ENCODE data around the gene WDR1. TPM values are rescaled to one million over a fixed set of nuclear protein-coding genes. Genes with fewer than 3 reads are reported as not detected.

The WDR1 gene
- total and polyA plus RNA-seq, 4 donors, result 159 to 593 (median 273) TPM

DNA sequence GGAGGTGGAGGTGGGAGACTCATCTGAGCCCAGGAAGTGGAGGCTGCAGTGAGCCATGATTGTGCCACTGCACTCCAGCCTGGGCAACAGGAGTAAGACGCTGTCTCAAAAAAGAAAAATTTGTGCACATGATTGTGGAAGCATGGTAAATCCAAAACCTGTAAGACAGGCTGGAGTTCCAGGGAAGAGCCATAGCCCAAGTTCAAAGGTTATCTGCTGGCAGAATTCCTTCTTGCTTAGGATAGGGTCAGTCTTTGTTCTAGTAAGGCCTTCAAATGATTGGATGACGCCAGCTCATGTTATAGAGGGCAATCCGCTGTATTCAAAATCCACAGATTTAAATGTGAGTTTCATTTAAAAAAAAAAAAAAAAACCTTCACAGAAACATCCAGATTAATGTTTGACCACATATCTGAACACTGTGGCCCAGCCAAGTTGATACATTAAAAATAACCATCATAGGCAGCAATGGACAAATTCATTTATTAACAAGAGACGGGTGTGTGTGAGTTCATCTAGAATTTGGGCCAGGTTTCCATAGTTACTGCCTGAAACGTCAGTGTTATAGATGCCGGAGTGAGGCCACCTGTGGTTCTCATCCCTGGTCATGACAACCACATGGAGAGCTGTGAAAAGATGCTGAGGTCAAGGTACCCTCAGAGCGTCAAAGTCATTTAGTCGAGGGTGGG lies 60.1 kb downstream of the WDR1 start:
- 77 to 81% methylated on average over 8 of the region's 8 CpGs for WGBS, 2 donors

DNA sequence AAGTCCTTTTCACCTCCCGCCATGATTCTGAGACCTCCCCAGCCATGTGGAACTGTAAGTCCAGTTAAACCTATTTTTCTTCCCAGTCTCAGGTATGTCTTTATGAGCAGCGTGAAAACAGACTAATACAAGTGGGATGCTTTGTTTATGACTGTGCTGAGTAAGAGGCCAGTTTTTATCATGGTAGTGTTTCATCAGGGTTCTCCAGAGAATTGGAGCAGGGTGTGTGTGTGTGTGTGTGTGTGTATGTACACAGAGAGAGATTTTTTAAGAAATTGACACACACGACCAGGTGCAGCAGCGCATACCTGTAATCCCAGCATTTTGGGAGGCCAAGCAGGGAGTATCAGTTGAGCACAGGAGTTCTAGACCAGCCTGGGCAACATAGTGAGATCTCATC lies 60.7 kb downstream of the WDR1 start:
- intact Hi-C loops (cut with DNase I), result no loop called here
- no peak overlapping the region for H3K4me3 ChIP-seq (ENCODE audit: low read length in 2 of 2)
- H3K27me3 ChIP-seq (ENCODE audit: control insufficient read depth in 1 of 2, insufficient read depth in 2 of 2, low read length in 1 of 2), result no peaks in the 10 kb centered on the region
- H3K36me3 ChIP-seq (ENCODE audit: control insufficient read depth in 1 of 2, insufficient read depth in 2 of 2, low read length in 1 of 2), result no peaks in the 10 kb centered on the region
- no peak overlapping the region for H3K27ac ChIP-seq (ENCODE audit: low read depth in 1 of 2, low read length in 2 of 2)
- H3K4me1 ChIP-seq (ENCODE audit: control insufficient read depth in 1 of 2, insufficient read depth in 2 of 2, low read length in 2 of 2), result no peaks in the 10 kb centered on the region
- H3K9me3 ChIP-seq (ENCODE audit: control insufficient read depth, low read length), result no peaks in the 10 kb centered on the region
- DNase-seq (no peak), ATAC-seq (ENCODE audit: low FRiP score) (no peak)
- 91 to 92% methylated on average over 4 of the region's 4 CpGs for WGBS, 2 donors

More for the DNA sequence above, 60.1 kb downstream of the WDR1 start:
- Histone ChIP-seq H3K36me3 (ENCODE audit: control insufficient read depth in 1 of 2, insufficient read depth in 2 of 2, low read length in 1 of 2) (no peaks in the 10 kb centered on the region), H3K4me1 (ENCODE audit: control insufficient read depth in 1 of 2, insufficient read depth in 2 of 2, low read length in 2 of 2) (no peaks in the 10 kb centered on the region), H3K27ac (ENCODE audit: low read depth in 1 of 2, low read length in 2 of 2) (no peak overlapping the region), H3K4me3 (ENCODE audit: low read length in 2 of 2) (no peak overlapping the region), H3K9me3 (ENCODE audit: control insufficient read depth, low read length) (no peaks in the 10 kb centered on the region), H3K27me3 (ENCODE audit: control insufficient read depth in 1 of 2, insufficient read depth in 2 of 2, low read length in 1 of 2) (no peaks in the 10 kb centered on the region)
- ATAC-seq (ENCODE audit: low FRiP score) (no peak), DNase-seq (no peak)
- intact Hi-C loops (cut with DNase I), result no loop called here

DNA sequence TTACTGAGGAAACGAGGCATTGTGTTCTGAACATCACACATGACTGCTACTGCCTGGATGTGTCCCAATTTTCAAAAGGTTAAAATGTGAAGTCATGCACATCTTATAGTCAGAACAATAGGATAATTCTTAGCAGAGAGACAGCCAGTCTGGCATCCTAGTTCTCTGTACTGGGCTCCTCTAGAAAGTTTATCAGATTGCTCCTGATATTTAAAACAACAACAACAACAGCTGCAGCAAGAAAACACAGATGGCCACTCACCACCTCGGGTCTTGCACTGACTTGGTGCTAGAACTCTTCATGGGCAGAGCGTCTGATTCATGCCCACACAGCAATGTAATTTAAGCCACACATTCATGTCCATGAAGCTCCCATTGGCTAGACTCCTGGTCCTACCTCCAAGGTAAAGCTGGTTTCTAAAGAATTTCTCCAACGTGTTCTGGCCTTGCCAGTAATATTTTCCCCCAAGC lies 62.0 kb downstream of the WDR1 start:
- intact Hi-C loops (cut with DNase I), result no loop called here
- Histone ChIP-seq H3K4me3 (ENCODE audit: low read length in 2 of 2) (no peak overlapping the region), H3K4me1 (ENCODE audit: control insufficient read depth in 1 of 2, insufficient read depth in 2 of 2, low read length in 2 of 2) (no peaks in the 10 kb centered on the region), H3K36me3 (ENCODE audit: control insufficient read depth in 1 of 2, insufficient read depth in 2 of 2, low read length in 1 of 2) (peaks cover 0 to 3% of the 10 kb centered on the region in 2 donors), H3K27ac (ENCODE audit: low read depth in 1 of 2, low read length in 2 of 2) (no peak overlapping the region), H3K27me3 (ENCODE audit: control insufficient read depth in 1 of 2, insufficient read depth in 2 of 2, low read length in 1 of 2) (no peaks in the 10 kb centered on the region), H3K9me3 (ENCODE audit: control insufficient read depth, low read length) (no peaks in the 10 kb centered on the region)
- no peak for DNase-seq
- WGBS, 2 donors, result 58 to 64% methylated on average over 4 of the region's 4 CpGs
- ATAC-seq (ENCODE audit: low FRiP score), result no peak

DNA sequence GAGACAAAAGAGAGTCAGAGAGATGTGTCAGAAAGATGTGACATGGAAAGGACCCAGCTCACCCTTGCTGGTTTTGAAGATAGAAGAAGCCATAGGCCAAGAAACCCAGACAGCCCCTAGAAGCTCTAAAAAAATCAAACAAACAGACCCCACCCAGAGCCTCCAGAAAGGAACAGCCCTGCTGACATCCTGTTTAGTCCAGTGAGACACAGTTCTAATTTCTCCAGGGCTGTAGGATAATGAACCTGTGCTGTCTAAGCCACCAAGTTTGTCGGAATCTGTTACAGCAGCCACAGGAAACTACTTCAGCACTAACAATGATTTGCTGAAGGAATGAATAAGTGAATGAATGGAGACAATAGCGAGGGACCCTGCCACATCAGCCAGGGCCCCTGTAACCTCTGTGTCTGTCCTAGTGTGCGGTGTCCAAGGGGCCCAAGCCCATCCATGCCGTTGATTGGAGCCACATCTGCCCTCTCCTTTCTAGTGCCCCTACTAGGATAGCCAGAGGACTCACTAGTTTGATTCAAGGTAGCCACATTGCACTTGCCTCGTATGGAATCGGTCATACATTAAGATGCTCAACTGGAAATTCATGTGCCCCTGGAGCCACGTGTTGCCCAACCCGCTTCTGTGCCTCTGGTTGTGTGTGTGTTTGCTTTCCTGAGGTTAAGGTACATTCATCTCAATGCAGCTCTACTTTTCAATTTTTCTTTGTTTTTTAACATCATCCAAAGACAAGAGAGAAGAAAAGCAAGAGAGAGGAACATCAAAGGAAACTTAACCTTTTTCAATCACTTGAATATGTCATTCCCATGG lies 62.8 kb downstream of the WDR1 start:
- Histone ChIP-seq H3K4me1 (ENCODE audit: control insufficient read depth in 1 of 2, insufficient read depth in 2 of 2, low read length in 2 of 2) (no peaks in the 10 kb centered on the region), H3K27me3 (ENCODE audit: control insufficient read depth in 1 of 2, insufficient read depth in 2 of 2, low read length in 1 of 2) (no peaks in the 10 kb centered on the region), H3K4me3 (ENCODE audit: low read length in 2 of 2) (no peak overlapping the region), H3K9me3 (ENCODE audit: control insufficient read depth, low read length) (no peaks in the 10 kb centered on the region), H3K36me3 (ENCODE audit: control insufficient read depth in 1 of 2, insufficient read depth in 2 of 2, low read length in 1 of 2) (peaks cover 0 to 3% of the 10 kb centered on the region in 2 donors), H3K27ac (ENCODE audit: low read depth in 1 of 2, low read length in 2 of 2) (no peak overlapping the region)
- 92 to 93% methylated on average over 8 of the region's 8 CpGs for WGBS, 2 donors
- DNase-seq, result no peak
- intact Hi-C loops (cut with DNase I), result no loop called here
- ATAC-seq (ENCODE audit: low FRiP score), result no peak

DNA sequence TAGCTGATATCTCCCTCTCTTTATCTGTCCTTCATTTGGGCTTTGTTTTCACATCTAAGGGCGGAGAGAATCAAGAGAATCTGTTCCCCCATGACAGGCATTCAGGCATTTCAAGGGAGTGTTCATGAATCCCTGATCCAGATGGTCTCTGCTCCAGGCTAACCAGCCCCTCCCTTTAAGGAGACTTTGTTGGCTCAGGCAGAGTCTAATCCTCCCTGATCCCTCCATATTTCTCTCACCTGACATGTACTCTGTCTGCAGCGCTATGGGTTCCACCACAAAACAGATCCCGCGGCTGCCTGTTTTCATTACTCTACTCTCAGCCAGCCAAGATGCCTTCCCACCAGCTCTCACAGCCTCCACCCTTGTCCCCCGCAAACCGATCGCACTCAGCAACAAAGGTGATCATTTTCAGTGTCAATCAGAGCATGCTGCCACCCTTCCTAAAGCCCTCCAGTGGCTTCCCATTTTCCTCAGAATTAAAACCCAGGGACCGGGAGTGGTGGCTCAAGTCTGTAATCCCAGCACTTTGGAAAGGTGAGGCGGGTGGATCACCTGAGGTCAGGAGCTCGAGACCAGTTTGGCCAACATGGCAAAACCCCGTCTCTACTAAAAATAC lies 65.0 kb downstream of the WDR1 start:
- ATAC-seq (ENCODE audit: low FRiP score) (no peak), DNase-seq (no peak)
- intact Hi-C loops (cut with DNase I), result no loop called here
- Histone ChIP-seq H3K36me3 (ENCODE audit: control insufficient read depth in 1 of 2, insufficient read depth in 2 of 2, low read length in 1 of 2) (peaks cover 0 to 3% of the 10 kb centered on the region in 2 donors), H3K4me3 (ENCODE audit: low read length in 2 of 2) (no peak overlapping the region), H3K4me1 (ENCODE audit: control insufficient read depth in 1 of 2, insufficient read depth in 2 of 2, low read length in 2 of 2) (no peaks in the 10 kb centered on the region), H3K27ac (ENCODE audit: low read depth in 1 of 2, low read length in 2 of 2) (no peak overlapping the region), H3K9me3 (ENCODE audit: control insufficient read depth, low read length) (no peaks in the 10 kb centered on the region), H3K27me3 (ENCODE audit: control insufficient read depth in 1 of 2, insufficient read depth in 2 of 2, low read length in 1 of 2) (no peaks in the 10 kb centered on the region)
- WGBS, 2 donors, result 82 to 86% methylated on average over 11 of the region's 11 CpGs

DNA sequence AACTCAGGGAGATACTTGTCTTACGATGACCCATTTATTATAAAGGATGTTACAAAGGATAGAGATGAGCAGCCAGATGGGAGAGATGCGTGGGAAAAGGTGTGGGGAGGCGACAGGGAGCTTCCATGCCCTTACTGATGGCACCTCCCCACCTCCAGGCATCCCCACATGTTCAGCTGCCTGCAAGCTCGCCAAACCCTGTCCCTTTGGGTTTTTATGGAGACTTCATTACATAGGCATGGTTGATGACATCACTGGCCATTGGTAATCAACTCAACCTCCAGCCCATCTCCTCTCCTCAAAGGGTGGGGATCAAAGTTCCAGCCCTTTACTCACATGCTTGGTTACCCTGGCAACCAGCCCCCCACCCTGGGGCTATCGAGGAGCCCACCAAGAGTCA lies 65.9 kb downstream of the WDR1 start:
- intact Hi-C loops (cut with DNase I), result no loop called here
- no peak overlapping the region for H3K27ac ChIP-seq (ENCODE audit: low read depth in 1 of 2, low read length in 2 of 2)
- no peak for DNase-seq
- H3K4me1 ChIP-seq (ENCODE audit: control insufficient read depth in 1 of 2, insufficient read depth in 2 of 2, low read length in 2 of 2), result no peaks in the 10 kb centered on the region
- no peak overlapping the region for H3K4me3 ChIP-seq (ENCODE audit: low read length in 2 of 2)
- 74 to 82% methylated on average over 5 of the region's 5 CpGs for WGBS, 2 donors
- H3K27me3 ChIP-seq (ENCODE audit: control insufficient read depth in 1 of 2, insufficient read depth in 2 of 2, low read length in 1 of 2), result no peaks in the 10 kb centered on the region
- no peak for ATAC-seq (ENCODE audit: low FRiP score)
- no peaks in the 10 kb centered on the region for H3K9me3 ChIP-seq (ENCODE audit: control insufficient read depth, low read length)
- peaks cover 0 to 3% of the 10 kb centered on the region in 2 donors for H3K36me3 ChIP-seq (ENCODE audit: control insufficient read depth in 1 of 2, insufficient read depth in 2 of 2, low read length in 1 of 2)

DNA sequence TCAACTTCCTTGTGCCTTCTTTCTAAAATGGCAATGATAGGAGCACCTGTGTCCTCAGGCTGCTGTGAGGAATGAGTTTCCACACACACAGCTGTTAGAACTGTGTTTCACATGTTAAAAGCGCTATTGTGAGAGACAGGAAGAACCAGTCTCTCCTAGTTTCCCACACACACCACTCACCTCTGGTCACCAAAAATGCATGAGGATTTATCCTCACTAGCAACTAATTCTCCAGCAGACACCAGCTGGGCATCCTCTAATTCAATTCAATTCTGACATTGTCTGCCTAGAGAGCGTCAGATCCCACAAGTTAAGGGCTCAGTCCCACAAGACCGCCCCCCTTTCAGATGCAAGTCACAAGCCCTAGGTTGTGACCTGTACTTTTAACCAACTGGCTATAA lies 66.3 kb downstream of the WDR1 start:
- Histone ChIP-seq H3K27ac (ENCODE audit: low read depth in 1 of 2, low read length in 2 of 2) (no peak overlapping the region), H3K27me3 (ENCODE audit: control insufficient read depth in 1 of 2, insufficient read depth in 2 of 2, low read length in 1 of 2) (no peaks in the 10 kb centered on the region), H3K9me3 (ENCODE audit: control insufficient read depth, low read length) (no peaks in the 10 kb centered on the region), H3K36me3 (ENCODE audit: control insufficient read depth in 1 of 2, insufficient read depth in 2 of 2, low read length in 1 of 2) (peaks cover 0 to 3% of the 10 kb centered on the region in 2 donors), H3K4me3 (ENCODE audit: low read length in 2 of 2) (no peak overlapping the region), H3K4me1 (ENCODE audit: control insufficient read depth in 1 of 2, insufficient read depth in 2 of 2, low read length in 2 of 2) (no peaks in the 10 kb centered on the region)
- ATAC-seq (ENCODE audit: low FRiP score), result no peak
- intact Hi-C loops (cut with DNase I), result no loop called here
- WGBS, 2 donors, result 90 to 94% methylated on average over 3 of the region's 3 CpGs
- DNase-seq, result no peak

DNA sequence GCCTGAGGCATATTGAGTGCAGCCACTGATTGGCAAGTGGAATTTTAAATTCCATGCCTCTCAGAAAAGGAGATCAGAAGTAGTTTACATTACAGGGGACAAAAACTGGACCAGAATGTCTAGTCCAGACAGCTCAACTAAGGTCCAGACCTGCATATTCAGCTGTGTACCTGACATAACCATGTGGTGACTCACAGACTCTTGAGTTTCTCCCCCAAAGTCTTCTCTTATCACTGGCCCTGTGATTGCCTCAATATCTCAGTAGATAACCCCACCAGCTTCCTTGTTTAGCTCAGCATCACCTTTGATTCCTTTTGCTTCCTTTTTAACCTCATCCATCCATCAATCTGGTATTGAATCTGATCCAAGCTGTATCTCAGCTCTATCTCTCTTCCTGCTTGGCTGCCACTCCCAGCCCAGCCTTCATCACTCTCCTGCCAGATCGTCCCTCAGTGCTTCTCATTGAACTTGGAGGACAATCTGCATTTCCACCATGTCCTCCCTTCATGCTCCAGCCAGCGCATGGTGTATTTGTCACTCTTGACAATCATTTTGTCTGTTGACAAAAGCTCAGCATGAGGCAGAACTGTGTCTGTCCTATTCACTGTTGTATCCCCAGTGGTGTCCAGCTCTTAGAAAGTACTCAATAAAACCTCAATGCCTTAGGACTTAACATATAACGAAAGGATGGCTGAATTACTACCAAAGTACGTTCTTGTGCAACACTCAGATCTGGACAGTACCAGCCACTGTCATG lies 67.5 kb downstream of the WDR1 start:
- intact Hi-C loops (cut with DNase I), result no loop called here
- WGBS, 2 donors, result 76% methylated on average over 4 of the region's 4 CpGs
- no peaks in the 10 kb centered on the region for H3K27me3 ChIP-seq (ENCODE audit: control insufficient read depth in 1 of 2, insufficient read depth in 2 of 2, low read length in 1 of 2)
- H3K27ac ChIP-seq (ENCODE audit: low read depth in 1 of 2, low read length in 2 of 2), result no peak overlapping the region
- H3K36me3 ChIP-seq (ENCODE audit: control insufficient read depth in 1 of 2, insufficient read depth in 2 of 2, low read length in 1 of 2), result peaks cover 0 to 3% of the 10 kb centered on the region in 2 donors
- no peak for ATAC-seq (ENCODE audit: low FRiP score)
- no peak for DNase-seq
- no peaks in the 10 kb centered on the region for H3K9me3 ChIP-seq (ENCODE audit: control insufficient read depth, low read length)
- H3K4me1 ChIP-seq (ENCODE audit: control insufficient read depth in 1 of 2, insufficient read depth in 2 of 2, low read length in 2 of 2), result no peaks in the 10 kb centered on the region
- H3K4me3 ChIP-seq (ENCODE audit: low read length in 2 of 2), result no peak overlapping the region
